Testis (tissue), 2 donors: ENCODE measurements around the gene NETO2.

Source experiments
- POLR2A ChIP-seq: fragments of 450-650 bp; IDR thresholded peaks from one replicate; pipeline ENCODE4 v1.6.1; 2017; ENCODE audit warnings: antibody characterized with exemption, mild to moderate bottlenecking, moderate library complexity
- TF ChIP-seq, protein P1 (sequence below), 3 experiments: fragments of 450-650 bp in 2 of 3; fragments of 200-600 bp in 1 of 3; sonication (generic) in 1 of 3; IDR thresholded peaks; one replicate each; pipeline ENCODE4 v1.5.1; 2016 to 2019; ENCODE audit warnings: antibody characterized with exemption in 3 of 3, mild to moderate bottlenecking in 2 of 3, moderate library complexity in 1 of 3

DNA sequence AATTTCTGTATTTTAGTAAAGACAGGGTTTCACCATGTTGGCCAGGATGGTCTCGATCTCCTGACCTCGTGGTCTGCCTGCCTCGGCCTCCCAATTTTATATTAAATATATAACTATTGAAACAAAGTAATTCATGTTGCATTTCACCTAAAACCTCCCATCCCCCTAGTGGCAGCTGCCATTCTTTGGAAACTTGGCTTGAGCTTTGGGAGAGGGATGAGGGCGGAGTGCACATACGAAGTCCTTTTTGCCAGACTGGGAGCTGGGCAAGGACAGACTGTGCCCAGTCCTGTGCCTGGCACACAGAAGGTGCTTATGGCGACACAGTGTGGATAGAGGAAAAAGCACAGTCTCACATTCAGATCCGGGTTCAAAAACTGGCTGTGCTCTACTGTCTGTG, 83.8 kb downstream of the NETO2 start:
- TF ChIP-seq, protein P1, sequence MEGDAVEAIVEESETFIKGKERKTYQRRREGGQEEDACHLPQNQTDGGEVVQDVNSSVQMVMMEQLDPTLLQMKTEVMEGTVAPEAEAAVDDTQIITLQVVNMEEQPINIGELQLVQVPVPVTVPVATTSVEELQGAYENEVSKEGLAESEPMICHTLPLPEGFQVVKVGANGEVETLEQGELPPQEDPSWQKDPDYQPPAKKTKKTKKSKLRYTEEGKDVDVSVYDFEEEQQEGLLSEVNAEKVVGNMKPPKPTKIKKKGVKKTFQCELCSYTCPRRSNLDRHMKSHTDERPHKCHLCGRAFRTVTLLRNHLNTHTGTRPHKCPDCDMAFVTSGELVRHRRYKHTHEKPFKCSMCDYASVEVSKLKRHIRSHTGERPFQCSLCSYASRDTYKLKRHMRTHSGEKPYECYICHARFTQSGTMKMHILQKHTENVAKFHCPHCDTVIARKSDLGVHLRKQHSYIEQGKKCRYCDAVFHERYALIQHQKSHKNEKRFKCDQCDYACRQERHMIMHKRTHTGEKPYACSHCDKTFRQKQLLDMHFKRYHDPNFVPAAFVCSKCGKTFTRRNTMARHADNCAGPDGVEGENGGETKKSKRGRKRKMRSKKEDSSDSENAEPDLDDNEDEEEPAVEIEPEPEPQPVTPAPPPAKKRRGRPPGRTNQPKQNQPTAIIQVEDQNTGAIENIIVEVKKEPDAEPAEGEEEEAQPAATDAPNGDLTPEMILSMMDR (IDR thresholded peaks at IDR 0.05), result no peak
- TF ChIP-seq POLR2A, result no peak
